ENCODE measurements around the gene CDKL5.

The CDKL5 gene

DNA sequence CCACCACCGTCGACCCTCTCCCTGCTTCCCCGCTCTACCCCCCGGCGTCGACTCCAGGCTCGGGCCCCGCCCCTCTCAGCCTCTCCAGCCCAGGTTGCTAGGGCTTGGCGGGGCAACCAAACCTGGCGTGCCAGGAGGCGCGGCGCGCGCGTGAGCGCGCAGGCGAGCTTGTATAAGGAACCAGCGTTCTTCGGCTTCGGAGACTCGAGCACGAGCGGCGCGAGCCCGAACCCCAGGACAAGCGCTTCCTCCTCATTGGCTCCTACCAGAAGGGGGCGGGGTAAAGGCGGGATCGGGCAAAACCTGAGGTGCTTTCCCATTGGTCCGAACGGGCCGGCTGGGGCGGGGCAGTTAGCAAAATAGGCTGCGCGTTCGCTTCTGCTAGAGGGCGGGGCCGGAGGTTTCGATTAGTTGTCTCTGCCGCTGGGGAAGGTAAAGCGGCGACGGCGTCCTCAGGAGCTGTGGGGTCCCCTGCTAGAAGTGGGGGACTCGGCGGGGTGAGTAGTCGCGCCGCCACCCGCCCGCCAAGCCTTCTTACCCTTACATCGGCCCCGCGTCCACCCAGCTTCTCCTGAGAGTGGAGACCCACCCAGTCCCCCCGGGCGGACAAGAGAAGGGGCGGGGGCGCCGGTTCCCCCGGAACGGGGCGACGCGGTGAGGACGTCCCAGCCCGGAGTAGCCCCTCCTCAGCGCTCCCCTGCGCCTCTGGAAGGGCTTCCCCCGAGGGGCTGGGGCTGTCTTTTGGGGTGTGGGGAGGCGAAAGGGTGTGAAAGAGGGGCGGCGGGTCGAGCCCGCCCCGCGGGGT is at the start of gene CDKL5:
TSS of gene CDKL5 (plus strand) at position 410 of the 805 bp plus-strand sequence. CDS start 81,489 bp downstream, outside the sequence.
- TF ChIP-seq, protein P1, sequence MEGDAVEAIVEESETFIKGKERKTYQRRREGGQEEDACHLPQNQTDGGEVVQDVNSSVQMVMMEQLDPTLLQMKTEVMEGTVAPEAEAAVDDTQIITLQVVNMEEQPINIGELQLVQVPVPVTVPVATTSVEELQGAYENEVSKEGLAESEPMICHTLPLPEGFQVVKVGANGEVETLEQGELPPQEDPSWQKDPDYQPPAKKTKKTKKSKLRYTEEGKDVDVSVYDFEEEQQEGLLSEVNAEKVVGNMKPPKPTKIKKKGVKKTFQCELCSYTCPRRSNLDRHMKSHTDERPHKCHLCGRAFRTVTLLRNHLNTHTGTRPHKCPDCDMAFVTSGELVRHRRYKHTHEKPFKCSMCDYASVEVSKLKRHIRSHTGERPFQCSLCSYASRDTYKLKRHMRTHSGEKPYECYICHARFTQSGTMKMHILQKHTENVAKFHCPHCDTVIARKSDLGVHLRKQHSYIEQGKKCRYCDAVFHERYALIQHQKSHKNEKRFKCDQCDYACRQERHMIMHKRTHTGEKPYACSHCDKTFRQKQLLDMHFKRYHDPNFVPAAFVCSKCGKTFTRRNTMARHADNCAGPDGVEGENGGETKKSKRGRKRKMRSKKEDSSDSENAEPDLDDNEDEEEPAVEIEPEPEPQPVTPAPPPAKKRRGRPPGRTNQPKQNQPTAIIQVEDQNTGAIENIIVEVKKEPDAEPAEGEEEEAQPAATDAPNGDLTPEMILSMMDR (IDR thresholded peaks at IDR 0.05; ENCODE audit: control insufficient read depth, insufficient read depth, low read depth, low read length, missing control alignments) = no peak
- H3K4me3 ChIP-seq (ENCODE audit: control insufficient read depth, low read depth, low read length) = peak within 1 kb of the TSS; percentile 91
- peak; percentile 86 for DNase-seq (ENCODE audit: low read depth)

DNA sequence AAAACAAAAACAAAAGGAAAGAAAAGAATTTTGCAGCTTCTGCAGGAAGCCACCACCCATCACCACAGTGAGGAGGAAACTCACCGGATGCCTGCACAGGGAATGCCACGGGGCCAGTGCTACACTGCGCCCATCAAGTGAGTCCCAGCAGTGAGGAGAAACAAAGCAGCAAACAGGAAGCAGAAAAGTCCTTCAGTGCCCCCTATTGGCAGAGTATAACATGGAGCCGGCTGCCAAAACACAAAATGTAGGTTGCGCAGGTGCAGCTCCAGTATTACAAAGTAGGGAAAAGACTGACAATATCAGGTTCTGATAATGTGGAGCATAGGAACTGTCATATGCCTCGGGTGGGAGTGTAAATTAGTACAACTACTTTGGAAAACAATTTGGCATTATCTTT is 47.6 kb upstream of the CDKL5 start:
- DNase-seq (ENCODE audit: low read depth) = no peak
- TF ChIP-seq, protein P1 (IDR thresholded peaks at IDR 0.05; ENCODE audit: control insufficient read depth, insufficient read depth, low read depth, low read length, missing control alignments) = peak; percentile 65
- no peak overlapping the region for H3K4me3 ChIP-seq (ENCODE audit: control insufficient read depth, low read depth, low read length)

DNA sequence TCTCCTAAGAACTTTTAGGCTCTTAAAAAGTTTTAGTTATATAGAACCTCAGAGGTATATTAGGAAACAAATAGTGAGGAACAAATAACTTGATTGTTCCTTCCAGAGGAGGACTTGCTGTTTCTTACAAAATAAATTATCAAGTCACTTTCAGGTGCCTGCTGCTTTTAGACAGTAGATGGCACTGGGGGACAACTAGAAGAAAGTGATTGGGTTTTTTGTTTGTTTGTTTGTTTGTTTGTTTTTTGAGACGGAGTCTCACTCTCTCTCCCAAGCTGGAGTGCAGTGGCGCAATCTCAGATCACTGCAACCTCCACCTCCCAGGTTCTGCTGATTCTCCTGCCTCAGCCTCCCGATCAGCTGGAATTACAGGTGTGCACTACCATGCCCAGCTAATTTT is 35.4 kb upstream of the CDKL5 start:
- DNase-seq (ENCODE audit: low read depth) = no peak
- TF ChIP-seq, protein P1 (IDR thresholded peaks at IDR 0.05; ENCODE audit: control insufficient read depth, insufficient read depth, low read depth, low read length, missing control alignments) = no peak
- H3K4me3 ChIP-seq (ENCODE audit: control insufficient read depth, low read depth, low read length) = no peak overlapping the region

DNA sequence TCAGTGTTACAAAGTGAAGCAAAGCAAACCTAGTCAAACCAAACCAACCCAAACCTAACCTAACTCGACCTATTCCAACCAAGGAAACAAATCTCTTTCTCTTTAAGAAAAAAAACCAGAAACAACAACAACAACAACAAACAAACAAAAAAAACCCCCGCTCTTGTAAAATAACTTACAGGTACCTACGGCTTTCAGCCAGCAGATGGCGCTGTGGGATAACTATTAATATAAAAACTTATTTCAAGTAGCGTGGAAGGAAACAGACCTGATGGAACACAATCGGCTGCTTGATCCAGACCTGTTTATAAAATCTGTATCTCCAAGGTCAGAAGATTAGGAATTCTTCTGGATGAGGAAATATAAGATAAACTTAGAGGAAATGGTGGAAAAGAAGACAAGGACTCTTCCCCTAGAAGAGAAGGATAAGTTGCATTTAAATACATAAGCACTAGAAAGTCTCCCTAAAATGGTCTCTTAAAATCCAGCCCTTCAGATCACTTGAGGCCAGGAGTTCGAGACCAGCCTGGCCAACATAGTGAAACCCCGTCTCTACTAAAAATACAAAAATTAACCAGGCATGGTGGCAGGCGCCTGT is 34.4 kb upstream of the CDKL5 start:
- peak; percentile 13 for DNase-seq (ENCODE audit: low read depth)
- TF ChIP-seq, protein P1 (IDR thresholded peaks at IDR 0.05; ENCODE audit: control insufficient read depth, insufficient read depth, low read depth, low read length, missing control alignments) = peak; percentile 66
- no peak overlapping the region for H3K4me3 ChIP-seq (ENCODE audit: control insufficient read depth, low read depth, low read length)

DNA sequence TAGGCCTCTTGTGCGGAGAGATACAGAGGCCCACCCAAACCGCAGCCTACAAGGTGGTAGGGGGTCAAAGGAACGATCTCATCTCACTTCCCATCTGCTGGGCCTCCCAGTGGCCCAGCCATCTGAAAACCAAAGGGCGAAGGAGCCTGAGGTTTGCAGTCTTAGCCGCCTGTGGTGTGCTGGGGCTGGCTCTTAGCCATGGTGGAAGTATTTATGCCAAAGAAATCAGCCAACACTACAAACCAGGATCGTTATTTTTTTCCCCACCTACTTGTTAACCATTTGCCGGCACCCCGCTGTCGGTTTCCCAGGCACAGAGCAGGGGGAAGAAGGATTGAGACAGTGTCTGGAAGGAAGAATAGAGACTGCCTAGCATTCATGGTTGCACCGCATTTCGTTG is 30.9 kb upstream of the CDKL5 start:
- no peak for DNase-seq (ENCODE audit: low read depth)
- TF ChIP-seq, protein P1 (IDR thresholded peaks at IDR 0.05; ENCODE audit: control insufficient read depth, insufficient read depth, low read depth, low read length, missing control alignments) = no peak
- H3K4me3 ChIP-seq (ENCODE audit: control insufficient read depth, low read depth, low read length) = no peak overlapping the region

DNA sequence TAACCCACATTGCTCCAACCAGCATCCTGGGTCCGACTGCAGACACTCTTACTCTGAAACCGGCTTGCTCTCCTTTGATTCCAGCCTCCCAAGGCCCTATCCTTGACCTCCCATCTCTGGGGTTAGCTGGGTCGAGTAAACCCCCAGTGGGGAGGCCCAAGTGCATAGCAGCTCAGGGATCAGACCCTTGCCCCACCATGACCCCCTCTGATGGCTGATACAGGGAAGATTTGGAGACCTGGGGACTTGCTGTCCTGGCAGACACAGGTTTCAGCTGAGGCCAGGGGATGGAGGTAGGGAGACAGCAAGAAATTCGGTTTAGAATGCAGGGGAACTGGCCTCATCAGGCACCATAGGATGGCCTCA is 23.6 kb upstream of the CDKL5 start:
- TF ChIP-seq, protein P1 (IDR thresholded peaks at IDR 0.05; ENCODE audit: control insufficient read depth, insufficient read depth, low read depth, low read length, missing control alignments) = no peak
- no peak overlapping the region for H3K4me3 ChIP-seq (ENCODE audit: control insufficient read depth, low read depth, low read length)
- no peak for DNase-seq (ENCODE audit: low read depth)
